Testis (tissue), 2 donors: ENCODE data around the gene ACADVL.

Source experiments
- POLR2A ChIP-seq: fragments of 450-650 bp; IDR thresholded peaks from one replicate; pipeline ENCODE4 v1.6.1; 2017; ENCODE audit warnings: antibody characterized with exemption, mild to moderate bottlenecking, moderate library complexity
- TF ChIP-seq, protein P1 (sequence below), 3 experiments: fragments of 450-650 bp in 2 of 3; fragments of 200-600 bp in 1 of 3; sonication (generic) in 1 of 3; IDR thresholded peaks; one replicate each; pipeline ENCODE4 v1.5.1; 2016 to 2019; ENCODE audit warnings: antibody characterized with exemption in 3 of 3, mild to moderate bottlenecking in 2 of 3, moderate library complexity in 1 of 3

DNA sequence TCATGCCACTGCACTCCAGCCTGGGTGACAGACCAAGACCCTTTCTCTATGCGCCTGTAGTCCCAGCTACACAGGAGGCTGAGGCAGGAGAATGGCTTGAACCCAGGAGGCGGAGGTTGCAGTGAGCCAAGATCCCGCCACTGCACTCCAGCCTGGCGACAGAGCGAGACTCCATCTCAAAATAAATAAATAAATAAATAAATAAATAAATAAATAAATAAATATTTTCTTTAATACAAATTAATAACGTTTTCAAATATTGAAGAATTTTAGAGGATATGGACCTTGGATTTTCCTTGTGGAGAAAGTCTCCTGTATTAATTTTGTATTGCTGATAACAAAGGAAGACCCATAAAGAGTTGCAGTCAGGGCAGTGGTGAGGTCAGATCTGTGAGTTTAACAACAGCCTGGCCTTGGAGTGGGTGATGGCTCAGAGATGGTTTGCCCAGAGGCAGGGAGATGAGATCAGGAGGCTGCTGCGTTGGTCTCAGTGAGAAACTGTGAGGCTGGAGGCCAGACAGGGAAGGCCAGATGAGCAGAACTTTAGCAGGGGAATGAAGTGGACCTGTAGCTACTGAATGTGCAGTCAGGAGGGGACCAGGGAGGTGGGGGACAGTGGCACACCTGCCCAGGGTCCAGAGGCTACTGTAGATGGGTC lies 36.2 kb upstream of the ACADVL start:
- TF ChIP-seq POLR2A, result no peak
- TF ChIP-seq, protein P1, sequence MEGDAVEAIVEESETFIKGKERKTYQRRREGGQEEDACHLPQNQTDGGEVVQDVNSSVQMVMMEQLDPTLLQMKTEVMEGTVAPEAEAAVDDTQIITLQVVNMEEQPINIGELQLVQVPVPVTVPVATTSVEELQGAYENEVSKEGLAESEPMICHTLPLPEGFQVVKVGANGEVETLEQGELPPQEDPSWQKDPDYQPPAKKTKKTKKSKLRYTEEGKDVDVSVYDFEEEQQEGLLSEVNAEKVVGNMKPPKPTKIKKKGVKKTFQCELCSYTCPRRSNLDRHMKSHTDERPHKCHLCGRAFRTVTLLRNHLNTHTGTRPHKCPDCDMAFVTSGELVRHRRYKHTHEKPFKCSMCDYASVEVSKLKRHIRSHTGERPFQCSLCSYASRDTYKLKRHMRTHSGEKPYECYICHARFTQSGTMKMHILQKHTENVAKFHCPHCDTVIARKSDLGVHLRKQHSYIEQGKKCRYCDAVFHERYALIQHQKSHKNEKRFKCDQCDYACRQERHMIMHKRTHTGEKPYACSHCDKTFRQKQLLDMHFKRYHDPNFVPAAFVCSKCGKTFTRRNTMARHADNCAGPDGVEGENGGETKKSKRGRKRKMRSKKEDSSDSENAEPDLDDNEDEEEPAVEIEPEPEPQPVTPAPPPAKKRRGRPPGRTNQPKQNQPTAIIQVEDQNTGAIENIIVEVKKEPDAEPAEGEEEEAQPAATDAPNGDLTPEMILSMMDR (IDR thresholded peaks at IDR 0.05), result no peak
